HG03439 (cell line): Measurements from ENCODE around the gene PRSS21.

ENCODE experiments used
- ATAC-seq: cut with Tn5 transposase; IDR thresholded peaks from one replicate; pipeline ENCODE4 v1.9.1; 2021; ENCODE audit warnings: mild to moderate bottlenecking, moderate library complexity; ENCODE audit not compliant: unreplicated experiment

The PRSS21 gene

GRCh38 chr16:2804728-2805127, 12.3 kb upstream of the PRSS21 start:
- no peak for ATAC-seq

DNA sequence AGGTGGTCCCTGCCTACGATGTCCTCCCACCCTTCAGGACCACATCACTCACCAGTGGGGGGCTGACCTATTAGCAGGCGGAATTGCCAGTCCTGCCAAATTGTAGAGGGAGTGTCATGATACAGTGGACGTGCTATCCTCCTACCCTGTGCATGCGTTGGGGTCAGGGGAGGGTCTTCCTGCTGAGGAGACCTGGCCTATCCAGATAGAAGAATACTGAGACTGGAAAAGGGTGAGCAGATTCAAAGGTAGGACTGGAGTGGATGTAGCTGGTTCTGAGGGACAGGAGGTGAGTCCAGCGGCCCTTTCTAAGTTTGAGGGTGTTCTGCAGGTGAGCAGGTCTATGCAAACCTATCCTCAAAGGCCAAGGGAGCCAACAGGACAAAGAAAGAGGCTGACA, 10.8 kb upstream of the PRSS21 start:
- no peak for ATAC-seq

- no peak for ATAC-seq
Observed at GRCh38 chr16:2808181-2808580, 8.9 kb upstream of the PRSS21 start.

DNA sequence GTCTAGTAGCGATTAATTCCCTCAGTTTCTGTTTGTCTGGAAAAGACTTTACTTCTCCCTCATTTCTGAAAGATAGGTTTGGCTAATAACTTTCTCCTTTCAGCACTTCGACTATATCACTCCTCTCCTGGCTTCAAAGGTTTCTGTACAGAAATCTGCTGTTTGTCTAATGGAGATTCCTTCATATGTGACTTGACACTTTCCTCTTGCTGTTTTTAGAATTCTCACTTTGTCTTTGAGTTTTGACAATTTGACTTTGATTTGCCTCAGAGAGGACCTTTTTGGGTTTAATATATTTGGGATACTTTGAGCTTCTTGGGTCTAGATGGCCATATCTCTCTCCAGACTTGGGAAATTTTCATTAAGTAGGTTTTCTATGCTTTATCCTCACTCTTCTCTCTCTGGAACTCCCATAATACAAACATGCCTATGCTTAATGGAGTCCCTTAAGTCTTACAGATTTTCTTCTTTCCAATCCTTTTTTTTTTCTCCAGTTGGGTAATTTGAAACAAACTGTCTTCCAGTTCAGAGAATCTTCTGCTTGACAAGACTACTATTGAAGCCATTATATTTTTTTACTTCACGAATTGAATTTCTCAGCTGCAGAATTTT, 7.8 kb upstream of the PRSS21 start:
- no peak for ATAC-seq

DNA sequence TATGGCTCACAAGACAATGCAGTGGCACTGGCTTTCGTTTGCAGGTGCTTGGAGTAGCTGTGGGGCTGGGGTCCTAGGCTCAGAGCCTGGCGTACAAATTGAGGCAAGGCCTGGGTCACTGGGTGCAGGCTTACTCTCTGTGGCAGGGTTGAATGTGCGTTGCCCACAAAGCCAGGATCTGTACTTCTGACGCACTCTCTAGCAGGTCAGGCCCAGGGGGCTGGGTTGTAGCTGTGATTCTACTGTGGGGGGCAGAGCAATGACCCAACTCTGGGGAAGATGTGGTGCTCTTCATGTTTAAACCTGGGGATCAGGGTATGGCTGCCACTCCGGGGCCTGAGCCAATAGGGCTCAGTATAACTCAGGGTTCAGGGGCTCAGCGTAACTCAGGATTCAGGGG, 6.4 kb upstream of the PRSS21 start:
- no peak for ATAC-seq

DNA sequence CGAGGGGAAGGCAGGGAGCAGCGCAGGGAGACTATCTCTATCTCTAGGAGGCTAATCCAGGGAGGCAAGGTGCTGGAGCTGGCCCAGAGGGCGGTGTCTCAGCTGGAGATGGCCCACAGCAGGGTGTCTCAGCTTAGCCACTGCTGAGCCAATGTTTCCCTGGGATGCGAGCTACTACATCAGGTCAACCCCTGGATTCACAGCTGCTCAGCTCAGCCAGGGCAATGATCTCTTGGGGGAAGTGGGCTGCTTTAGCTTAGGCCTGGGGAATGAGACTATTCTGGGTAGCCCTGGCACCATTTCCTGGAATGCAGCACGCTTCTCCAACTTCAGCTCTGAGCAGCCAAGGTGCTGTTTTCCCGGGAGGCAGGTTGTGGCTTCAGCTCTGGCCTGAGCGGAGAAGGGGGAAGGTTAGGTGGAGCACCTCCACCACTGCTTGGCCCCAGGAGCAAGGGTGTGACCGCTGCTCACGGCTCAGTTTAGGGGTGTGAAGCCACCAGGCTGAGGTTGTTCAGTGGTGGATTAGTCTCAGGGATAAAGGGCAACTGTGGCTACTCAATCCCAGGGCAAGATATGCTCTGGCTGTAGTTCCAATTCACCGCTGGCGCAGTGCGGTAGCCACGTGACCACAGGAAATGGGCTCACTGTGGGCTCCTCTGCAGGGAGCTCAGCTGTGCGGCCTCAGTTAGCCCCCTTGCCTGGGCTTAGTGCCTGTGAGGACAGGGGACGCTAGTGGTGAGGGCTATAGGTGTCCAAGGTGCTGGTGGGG, 5.2 kb upstream of the PRSS21 start:
- ATAC-seq = no peak

GRCh38 chr16:2813771-2814221, 3.2 kb upstream of the PRSS21 start:
- ATAC-seq = no peak

GRCh38 chr16:2814551-2815298, 2.3 kb upstream of the PRSS21 start:
- no peak for ATAC-seq

DNA sequence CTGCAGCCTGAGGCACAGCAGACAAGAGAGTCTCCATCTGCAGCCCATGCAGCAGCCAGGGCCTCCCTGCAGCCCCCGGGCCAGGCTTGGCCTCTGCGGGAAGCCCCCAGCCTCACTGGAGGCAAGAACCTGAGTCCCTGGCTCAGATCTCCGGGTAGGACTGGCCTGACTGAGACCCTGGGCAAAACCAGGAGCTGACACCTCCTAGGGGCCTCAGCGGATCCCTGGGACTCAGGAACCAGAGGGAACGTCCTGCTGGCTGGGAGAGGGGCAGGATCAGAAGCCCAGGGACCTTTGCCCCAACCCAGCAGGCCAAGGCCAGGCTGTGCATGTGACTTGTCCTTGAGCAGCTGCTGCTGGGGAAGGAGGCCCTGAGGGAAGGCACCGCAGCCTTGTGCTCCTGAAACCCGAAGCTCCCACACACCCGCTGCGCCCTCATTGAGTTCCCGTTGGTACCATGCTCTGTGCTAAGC, 1.7 kb upstream of the PRSS21 start:
- no peak for ATAC-seq

DNA sequence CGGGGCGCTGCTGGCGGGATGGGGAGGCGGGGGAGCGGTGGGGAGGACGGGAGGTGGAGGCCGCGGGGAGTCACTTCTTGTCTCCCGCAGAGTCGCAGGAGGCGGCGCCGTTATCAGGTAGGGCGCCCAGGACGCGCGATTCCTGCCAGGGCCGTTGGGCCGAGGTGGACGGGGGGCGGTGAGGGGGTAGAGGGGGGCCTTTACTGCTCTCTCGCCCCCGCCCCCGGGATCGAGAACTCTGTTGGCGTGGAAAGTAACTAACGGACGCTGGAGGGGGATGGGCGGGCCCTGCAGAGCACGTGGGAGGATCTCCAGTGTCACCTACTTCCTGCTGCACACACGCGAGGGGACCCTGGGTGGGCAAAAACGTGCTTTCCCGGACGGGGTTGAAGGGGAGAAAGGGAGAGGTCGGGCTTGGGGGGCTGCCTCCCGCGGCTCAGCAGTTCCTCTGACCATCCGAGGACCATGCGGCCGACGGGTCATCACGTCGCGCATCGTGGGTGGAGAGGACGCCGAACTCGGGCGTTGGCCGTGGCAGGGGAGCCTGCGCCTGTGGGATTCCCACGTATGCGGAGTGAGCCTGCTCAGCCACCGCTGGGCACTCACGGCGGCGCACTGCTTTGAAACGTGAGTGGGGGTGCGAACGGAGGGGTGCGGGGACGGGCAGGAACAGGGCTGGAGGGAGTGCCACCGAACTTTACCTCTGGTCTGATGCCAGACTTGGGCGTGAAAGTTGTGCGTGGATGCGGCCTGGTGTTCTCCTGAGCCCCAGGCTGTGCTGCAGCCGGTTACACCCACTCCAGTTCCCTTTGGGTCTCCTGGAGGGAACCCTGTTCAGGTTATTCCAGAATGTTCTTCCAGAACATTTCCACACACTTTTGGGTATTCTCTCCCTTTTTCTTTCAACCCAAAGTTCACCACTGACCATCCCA, 569 bp downstream of the PRSS21 start:
- no peak for ATAC-seq

- no peak for ATAC-seq
Observed at GRCh38 chr16:2818272-2818876, 1.3 kb downstream of the PRSS21 start.

DNA sequence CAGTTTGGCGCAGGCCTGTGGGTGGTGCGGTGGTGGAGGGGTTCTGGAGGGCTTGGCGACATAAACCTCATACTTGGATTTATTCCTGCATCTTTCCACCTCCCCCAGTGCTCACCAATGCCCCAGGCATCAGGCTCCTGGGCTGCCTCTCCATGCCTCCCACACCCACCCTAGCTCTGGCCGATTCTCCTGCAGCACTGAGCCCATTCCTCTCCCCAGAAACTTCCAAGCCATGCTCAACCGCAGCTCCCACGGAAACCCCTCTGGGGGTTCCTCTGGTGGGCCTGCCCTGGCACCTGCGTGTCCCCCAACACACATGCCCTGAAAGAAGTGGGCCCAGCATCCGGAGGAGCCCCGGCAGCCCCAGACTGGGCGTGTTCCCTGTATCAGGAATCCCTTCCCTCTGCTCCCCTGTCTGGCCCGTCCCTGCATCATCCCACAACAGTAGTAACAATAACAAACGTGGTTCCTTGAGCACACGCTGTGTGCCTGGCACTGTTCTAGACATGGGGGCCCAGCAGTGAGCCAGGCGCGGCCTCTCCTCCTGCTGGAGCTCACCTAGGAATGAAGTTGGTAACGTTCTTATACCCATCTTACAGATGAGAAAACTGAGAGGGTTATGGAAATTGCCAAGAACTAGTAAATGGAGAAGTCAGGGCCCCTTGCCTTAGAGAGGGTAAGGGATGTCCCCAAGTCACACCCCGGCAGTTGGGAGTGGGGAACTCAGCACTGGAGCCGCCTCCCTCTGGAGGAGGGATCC, 2.3 kb downstream of the PRSS21 start:
- ATAC-seq = no peak

- no peak for ATAC-seq
Observed at GRCh38 chr16:2819939-2820835, 3.1 kb downstream of the PRSS21 start.

DNA sequence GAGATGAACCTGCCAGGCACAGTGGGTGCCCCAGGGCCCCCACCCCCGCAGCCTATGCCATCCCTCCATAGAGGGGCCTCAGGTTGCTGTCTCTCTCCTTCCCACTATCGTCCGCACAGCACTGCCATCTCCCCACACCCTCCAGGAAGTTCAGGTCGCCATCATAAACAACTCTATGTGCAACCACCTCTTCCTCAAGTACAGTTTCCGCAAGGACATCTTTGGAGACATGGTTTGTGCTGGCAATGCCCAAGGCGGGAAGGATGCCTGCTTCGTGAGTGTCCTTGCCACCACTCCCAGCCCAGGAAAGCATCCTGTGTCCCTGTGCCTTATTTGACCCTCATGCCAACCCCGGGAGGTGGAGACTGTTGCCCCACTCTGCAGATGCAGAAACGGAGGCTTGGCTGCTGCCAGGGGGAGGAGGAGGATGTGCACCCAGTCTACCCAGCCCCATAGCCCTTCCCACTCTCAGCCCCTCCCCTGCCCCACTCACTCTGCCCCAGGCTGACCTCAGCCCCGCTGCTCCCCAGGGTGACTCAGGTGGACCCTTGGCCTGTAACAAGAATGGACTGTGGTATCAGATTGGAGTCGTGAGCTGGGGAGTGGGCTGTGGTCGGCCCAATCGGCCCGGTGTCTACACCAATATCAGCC, 3.9 kb downstream of the PRSS21 start:
- ATAC-seq = no peak

DNA sequence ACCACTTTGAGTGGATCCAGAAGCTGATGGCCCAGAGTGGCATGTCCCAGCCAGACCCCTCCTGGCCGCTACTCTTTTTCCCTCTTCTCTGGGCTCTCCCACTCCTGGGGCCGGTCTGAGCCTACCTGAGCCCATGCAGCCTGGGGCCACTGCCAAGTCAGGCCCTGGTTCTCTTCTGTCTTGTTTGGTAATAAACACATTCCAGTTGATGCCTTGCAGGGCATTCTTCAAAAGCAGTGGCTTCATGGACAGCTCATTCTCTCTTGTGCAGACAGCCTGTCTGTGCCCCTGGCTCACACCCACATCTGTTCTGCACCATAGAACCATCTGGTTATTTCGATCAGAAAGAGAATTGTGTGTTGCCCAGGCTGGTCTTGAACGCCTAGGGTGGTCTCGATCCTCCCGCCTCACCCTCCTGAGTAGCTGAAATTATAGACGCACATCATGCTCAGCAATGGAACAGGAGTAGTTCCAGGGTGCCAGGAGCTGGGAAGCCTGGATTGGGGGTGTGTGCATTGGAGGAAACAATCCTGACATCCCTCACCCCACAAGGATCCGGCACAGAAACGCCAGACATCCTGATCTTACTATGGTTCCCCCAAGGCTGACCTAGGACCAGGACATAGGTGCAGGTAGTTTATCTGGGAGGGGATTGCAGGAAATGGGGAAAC, 4.6 kb downstream of the PRSS21 start:
- ATAC-seq = no peak

- ATAC-seq = no peak
Observed at GRCh38 chr16:2822158-2822495, 5.1 kb downstream of the PRSS21 start.

DNA sequence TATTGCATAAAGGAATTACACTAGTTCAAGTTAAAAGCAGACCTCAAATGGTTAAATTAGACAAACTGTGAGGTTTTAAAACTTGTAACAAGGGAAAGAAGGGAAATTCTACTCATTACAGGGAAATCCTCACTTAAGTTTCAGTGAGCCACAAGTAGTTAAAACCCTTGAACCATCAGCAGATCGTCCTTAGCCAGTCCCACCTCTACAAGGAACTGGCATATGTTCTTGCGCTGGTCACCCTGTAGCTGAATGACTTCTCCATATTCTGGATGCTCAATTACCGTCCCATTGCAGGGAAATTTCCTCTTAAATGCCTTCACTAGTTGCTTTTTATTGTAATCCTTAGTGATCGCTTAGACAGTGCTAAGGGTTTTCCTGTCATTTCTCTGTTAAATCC, 5.5 kb downstream of the PRSS21 start:
- ATAC-seq = no peak

DNA sequence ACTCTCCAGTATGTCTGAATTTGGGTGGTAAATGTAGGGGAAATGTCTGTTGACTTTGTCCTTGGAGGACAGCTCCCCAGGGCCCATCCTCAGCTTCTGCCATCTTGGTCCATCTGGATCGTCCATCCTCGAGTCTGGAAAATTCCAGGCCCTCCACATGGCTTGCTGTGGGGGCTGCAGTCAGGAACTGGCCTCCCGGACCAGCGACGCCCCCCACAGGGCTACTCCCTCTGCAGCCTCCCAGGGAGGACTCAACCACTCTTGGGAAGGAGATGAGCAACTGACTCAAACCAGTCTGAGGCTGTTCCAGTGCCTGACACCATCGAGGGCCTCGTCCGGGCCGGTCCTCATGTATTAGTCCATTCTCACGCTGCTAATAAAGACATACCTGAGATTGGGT, 7.6 kb downstream of the PRSS21 start:
- no peak for ATAC-seq
